CD4-positive, alpha-beta T cell (primary cell): ENCODE measurements around the gene ERF. TPM values are rescaled to one million over a fixed set of nuclear protein-coding genes. Genes with fewer than 3 reads are reported as not detected.

Source experiments
- ATAC-seq: fragments of 200-7000 bp; cut with Tn5 transposase; one replicate; pipeline ENCODE4 v1.10.0; 2022; ENCODE audit warnings: mild to moderate bottlenecking; ENCODE audit not compliant: poor library complexity
- CTCF ChIA-PET: fragments of 350-600 bp; sonication (Branson Sonifier 250); formaldehyde crosslinking; loops from one replicate; lab custom pipeline; 2021; ENCODE audit warnings: antibody characterized with exemption, inconsistent platforms; lab: Charles Lee
- POLR2A ChIA-PET: fragments of 350-600 bp; sonication (Branson Sonifier 250); formaldehyde crosslinking; loops from one replicate; lab custom pipeline; 2021; ENCODE audit warnings: antibody characterized with exemption, inconsistent platforms; lab: Charles Lee
- DNase-seq, 14 experiments: peaks; one replicate each; pipeline ENCODE4 v3.0.0-alpha.2; 2013 to 2020; ENCODE audit warnings: mixed read lengths in 2 of 14
- H3K27ac ChIP-seq, 2 donors: one replicate each; pipeline versions ENCODE4 v1.5.1 to v1.7.0; 2013; ENCODE audit warnings: low read length in 2 of 2, low read depth in 1 of 2, mild to moderate bottlenecking in 1 of 2
- H3K27me3 ChIP-seq, 2 experiments: 1 replicate in 1 of 2; 2 replicates in 1 of 2; pipeline versions ENCODE4 v1.6.1 to v1.7.0; 2013; ENCODE audit warnings: low read length in 2 of 2, control low read depth in 1 of 2, mild to moderate bottlenecking in 1 of 2, moderate library complexity in 1 of 2; ENCODE audit not compliant: insufficient read depth in 2 of 2, control insufficient read depth in 1 of 2
- H3K36me3 ChIP-seq: one replicate; pipeline ENCODE4 v1.6.1; 2013; ENCODE audit warnings: low read length, control low read depth; ENCODE audit not compliant: insufficient read depth
- H3K4me1 ChIP-seq: one replicate; pipeline ENCODE4 v1.6.1; 2013; ENCODE audit warnings: low read length, control low read depth; ENCODE audit not compliant: insufficient read depth
- H3K4me3 ChIP-seq: one replicate; pipeline ENCODE4 v1.5.1; 2013; ENCODE audit warnings: mild to moderate bottlenecking, low read length, moderate library complexity
- H3K9me3 ChIP-seq, 2 experiments: 1 replicate in 1 of 2; 2 replicates in 1 of 2; pipeline versions ENCODE4 v1.6.1 to v1.7.0; 2013; ENCODE audit warnings: low read length in 2 of 2, mild to moderate bottlenecking in 2 of 2, control low read depth in 1 of 2, moderate library complexity in 1 of 2; ENCODE audit not compliant: control insufficient read depth in 1 of 2, insufficient read depth in 1 of 2
- H3K27ac Mint-ChIP-seq: one replicate; pipeline ENCODE4 v1.8.0; 2020; ENCODE audit warnings: mixed read lengths
- H3K27me3 Mint-ChIP-seq: one replicate; pipeline ENCODE4 v1.8.0; 2021; ENCODE audit warnings: mixed read lengths
- H3K36me3 Mint-ChIP-seq: one replicate; pipeline ENCODE4 v1.8.0; 2021; ENCODE audit warnings: low read depth, mixed read lengths
- H3K4me1 Mint-ChIP-seq: one replicate; pipeline ENCODE4 v1.8.0; 2021; ENCODE audit warnings: low read depth, mixed read lengths
- H3K4me3 Mint-ChIP-seq: one replicate; pipeline ENCODE4 v1.8.0; 2020; ENCODE audit warnings: mild to moderate bottlenecking, mixed read lengths
- H3K9me3 Mint-ChIP-seq: one replicate; pipeline ENCODE4 v1.8.0; 2020; ENCODE audit warnings: mixed read lengths
- intact Hi-C, 2 experiments: fragments of 100-400 bp; cut with DNase I in 1 of 2; cut with micrococcal nuclease in 1 of 2; formaldehyde crosslinking; loops; one replicate each; pipeline versions ENCODE4 v1.15.1 to v1.9.0; 2023 to 2025; cut with DNase I, micrococcal nuclease
- total RNA-seq, 174 experiments: library from RNA in 2 of 174; stranded (reverse) in 2 of 174; gene quantifications; one replicate each; pipeline ENCODE4 v1.2.3 and lab custom pipeline; 2021 to 2026
- TF ChIP-seq, protein P1 (sequence below): fragments of 200-600 bp; IDR thresholded peaks from one replicate; pipeline ENCODE4 v1.8.0; 2022; ENCODE audit warnings: antibody characterized with exemption, mild to moderate bottlenecking

The ERF gene
- total RNA-seq, 2 experiments from 2014 or later = 105 to 113 TPM

DNA sequence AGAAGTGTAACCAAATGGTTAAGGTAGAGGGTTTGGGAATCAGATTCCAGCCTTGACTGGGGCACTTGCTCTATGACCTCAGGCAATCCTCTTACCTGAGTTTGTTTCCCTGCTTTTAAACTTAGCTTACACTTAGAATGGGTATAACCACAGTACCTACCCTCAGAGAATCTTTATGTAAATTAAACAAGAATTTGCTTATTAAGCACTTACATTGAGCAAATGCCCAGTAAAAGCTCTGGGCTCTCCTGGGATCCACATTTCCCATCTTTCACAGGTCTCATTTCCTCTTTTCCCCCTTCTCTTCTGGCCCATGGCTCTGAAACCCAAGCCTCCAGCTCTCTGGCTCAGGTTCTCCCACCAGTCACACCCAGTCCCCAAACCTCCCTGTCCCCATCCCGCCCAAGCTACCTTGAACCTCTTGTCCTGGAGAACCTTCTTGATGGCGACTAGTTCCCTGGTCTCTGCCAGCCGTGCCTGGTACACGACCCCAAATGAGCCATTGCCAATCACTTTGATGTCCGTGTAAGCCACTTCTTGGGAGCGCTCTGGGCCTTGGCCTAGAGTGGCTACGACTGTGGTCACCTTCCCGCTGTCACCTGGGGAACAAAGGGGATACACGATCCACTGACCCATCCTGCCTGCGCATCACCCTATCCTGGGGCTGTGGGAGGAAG lies 15.2 kb downstream of the ERF start:
- no peaks in the 10 kb centered on the region for H3K27me3 ChIP-seq
- ChIA-PET POLR2A (interaction anchor here (0.9 to 2.0 kb wide), 3 partner anchors 10 to 63 kb away, joined by 3 to 4 read pairs (median 4); no protein-coding TSS in a partner anchor), CTCF (interaction anchor here (0.6 to 1.6 kb wide), 2 partner anchors 107 to 131 kb away, joined by 3 to 7 read pairs; no protein-coding TSS in a partner anchor)
- Mint-ChIP-seq H3K27me3 (no peaks in the 10 kb centered on the region), H3K4me3 (peak overlapping the region; percentile 52), H3K9me3 (no peaks in the 10 kb centered on the region), H3K36me3 (peaks cover 44% of the 10 kb centered on the region), H3K4me1 (peaks cover 50% of the 10 kb centered on the region), H3K27ac (peak overlapping the region; percentile 71)
- TF ChIP-seq, protein P1, sequence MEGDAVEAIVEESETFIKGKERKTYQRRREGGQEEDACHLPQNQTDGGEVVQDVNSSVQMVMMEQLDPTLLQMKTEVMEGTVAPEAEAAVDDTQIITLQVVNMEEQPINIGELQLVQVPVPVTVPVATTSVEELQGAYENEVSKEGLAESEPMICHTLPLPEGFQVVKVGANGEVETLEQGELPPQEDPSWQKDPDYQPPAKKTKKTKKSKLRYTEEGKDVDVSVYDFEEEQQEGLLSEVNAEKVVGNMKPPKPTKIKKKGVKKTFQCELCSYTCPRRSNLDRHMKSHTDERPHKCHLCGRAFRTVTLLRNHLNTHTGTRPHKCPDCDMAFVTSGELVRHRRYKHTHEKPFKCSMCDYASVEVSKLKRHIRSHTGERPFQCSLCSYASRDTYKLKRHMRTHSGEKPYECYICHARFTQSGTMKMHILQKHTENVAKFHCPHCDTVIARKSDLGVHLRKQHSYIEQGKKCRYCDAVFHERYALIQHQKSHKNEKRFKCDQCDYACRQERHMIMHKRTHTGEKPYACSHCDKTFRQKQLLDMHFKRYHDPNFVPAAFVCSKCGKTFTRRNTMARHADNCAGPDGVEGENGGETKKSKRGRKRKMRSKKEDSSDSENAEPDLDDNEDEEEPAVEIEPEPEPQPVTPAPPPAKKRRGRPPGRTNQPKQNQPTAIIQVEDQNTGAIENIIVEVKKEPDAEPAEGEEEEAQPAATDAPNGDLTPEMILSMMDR = no peak
- ATAC-seq = no peak
- H3K27ac ChIP-seq = no peak overlapping the region
- intact Hi-C loops = no loop called here
- H3K4me3 ChIP-seq = no peak overlapping the region
- peak in 1 of 14 experiments; percentile 25 for DNase-seq
- H3K9me3 ChIP-seq = no peaks in the 10 kb centered on the region
- peaks cover 49% of the 10 kb centered on the region for H3K4me1 ChIP-seq
- peaks cover 44% of the 10 kb centered on the region for H3K36me3 ChIP-seq

DNA sequence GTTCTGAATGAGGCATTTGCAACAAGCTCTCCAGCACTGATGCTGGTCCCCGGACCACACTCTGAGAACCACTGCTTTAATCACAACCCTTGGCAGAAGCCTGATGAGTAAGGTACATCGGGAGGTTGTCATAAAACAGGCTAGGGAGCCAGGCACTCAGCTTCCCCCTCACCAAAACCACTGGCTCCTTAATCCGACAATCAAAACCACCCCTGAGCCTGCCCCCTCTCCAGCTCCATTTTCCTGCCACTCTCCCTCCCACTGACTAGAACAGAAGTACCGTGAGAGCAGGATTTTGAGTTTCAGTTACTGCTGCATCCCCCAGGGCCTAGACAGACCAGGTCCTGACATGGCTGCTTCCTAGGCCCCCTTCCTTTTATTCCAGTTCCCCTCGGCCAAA lies 19.7 kb downstream of the ERF start:
- Histone ChIP-seq H3K27me3 (no peaks in the 10 kb centered on the region), H3K4me3 (no peak overlapping the region), H3K36me3 (peaks cover 81% of the 10 kb centered on the region), H3K4me1 (peaks cover 17% of the 10 kb centered on the region), H3K27ac (no peak overlapping the region), H3K9me3 (no peaks in the 10 kb centered on the region)
- intact Hi-C loops = no loop called here
- H3K4me3 Mint-ChIP-seq = no peak overlapping the region
- peaks cover 23% of the 10 kb centered on the region for H3K4me1 Mint-ChIP-seq
- H3K27me3 Mint-ChIP-seq = no peaks in the 10 kb centered on the region
- ChIA-PET POLR2A (interaction anchor here (0.9 to 2.3 kb wide), 2 partner anchors 15 to 38 kb away, joined by 3 to 10 read pairs; partner anchors contain the start of gene ZNF526), CTCF (no interaction called here)
- ATAC-seq (no peak), DNase-seq (no peak)
- no peaks in the 10 kb centered on the region for H3K9me3 Mint-ChIP-seq
- TF ChIP-seq, protein P1 = no peak
- H3K36me3 Mint-ChIP-seq = peaks cover 80% of the 10 kb centered on the region
- peak overlapping the region; percentile 33 for H3K27ac Mint-ChIP-seq

DNA sequence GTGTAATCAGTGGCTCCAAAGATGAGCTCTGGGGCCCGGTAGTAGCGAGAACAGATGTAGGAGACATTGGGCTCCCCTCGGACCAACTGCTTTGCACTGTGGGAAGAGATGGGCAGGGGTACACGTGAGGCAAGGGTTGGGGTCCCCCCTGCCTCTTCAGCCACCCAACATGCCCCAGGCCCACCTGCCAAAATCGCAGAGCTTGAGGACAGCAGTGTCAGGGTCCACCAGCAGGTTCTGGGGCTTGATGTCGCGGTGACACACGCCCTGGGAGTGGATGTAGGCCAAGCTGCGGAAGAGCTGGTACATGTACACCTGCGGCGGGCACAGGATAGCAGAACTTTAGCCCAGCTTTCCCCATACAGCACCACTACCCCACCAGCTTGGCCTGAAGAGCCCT lies 20.6 kb downstream of the ERF start:
- H3K27ac Mint-ChIP-seq = no peak overlapping the region
- TF ChIP-seq, protein P1 = no peak
- H3K36me3 Mint-ChIP-seq = peaks cover 80% of the 10 kb centered on the region
- Histone ChIP-seq H3K27me3 (no peaks in the 10 kb centered on the region), H3K36me3 (peaks cover 81% of the 10 kb centered on the region), H3K27ac (no peak overlapping the region), H3K4me3 (no peak overlapping the region), H3K4me1 (peaks cover 20% of the 10 kb centered on the region), H3K9me3 (no peaks in the 10 kb centered on the region)
- intact Hi-C loops = no loop called here
- no peaks in the 10 kb centered on the region for H3K27me3 Mint-ChIP-seq
- no peaks in the 10 kb centered on the region for H3K9me3 Mint-ChIP-seq
- DNase-seq (no peak), ATAC-seq (no peak)
- H3K4me1 Mint-ChIP-seq = peaks cover 20% of the 10 kb centered on the region
- POLR2A ChIA-PET = interaction anchor here (0.7 to 3.0 kb wide), 3 partner anchors 8 to 14 kb away, joined by 3 to 13 read pairs (median 10); partner anchors contain the start of genes GSK3A and ZNF526
- CTCF ChIA-PET = interaction anchor here (1.7 kb wide), 1 partner anchor 126 kb away, joined by 6 read pairs; no protein-coding TSS in a partner anchor
- no peak overlapping the region for H3K4me3 Mint-ChIP-seq
